ENCODE measurements around the gene BEND5.

DNA sequence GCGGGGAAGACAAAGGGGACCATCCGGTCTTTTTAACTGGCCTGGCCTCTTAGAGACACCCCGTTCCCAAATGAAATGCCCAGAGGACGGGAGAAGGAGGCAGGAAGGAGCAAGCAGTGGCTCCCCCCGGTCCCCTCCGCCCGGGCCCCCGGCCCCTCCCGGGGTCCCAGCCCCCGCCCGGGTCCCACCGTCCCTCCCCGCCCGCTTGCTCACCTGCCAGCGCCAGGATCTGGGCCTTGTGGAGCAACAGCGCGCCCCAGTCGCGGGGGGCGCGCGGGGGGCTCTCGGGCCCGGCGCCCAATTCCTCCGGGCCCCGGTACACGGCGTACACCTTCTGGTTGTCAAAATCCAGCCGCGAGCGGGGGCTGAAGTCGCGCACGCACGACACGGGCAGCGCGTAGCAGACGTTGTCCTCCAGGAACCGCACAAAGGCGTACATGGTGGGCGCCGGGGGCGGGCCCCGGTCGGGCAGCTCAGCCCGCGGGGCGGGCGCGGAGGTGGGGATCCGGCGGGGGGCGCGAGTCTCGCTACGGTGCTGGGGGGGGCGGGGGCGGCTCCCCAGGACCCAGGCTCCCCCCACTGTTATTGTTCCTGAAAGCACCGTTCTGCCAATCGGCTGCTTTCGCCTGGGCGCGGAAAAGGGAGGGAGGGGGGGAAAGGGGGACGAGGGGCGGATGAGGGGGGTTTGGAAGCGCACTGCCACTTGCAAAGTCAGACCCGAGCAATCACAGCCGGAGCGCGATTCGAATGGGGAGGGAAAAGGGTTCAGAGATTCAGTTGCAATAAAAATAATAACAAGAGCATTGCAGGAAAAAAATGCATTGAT, at the start of gene BEND5:
- TF ChIP-seq, protein P1, sequence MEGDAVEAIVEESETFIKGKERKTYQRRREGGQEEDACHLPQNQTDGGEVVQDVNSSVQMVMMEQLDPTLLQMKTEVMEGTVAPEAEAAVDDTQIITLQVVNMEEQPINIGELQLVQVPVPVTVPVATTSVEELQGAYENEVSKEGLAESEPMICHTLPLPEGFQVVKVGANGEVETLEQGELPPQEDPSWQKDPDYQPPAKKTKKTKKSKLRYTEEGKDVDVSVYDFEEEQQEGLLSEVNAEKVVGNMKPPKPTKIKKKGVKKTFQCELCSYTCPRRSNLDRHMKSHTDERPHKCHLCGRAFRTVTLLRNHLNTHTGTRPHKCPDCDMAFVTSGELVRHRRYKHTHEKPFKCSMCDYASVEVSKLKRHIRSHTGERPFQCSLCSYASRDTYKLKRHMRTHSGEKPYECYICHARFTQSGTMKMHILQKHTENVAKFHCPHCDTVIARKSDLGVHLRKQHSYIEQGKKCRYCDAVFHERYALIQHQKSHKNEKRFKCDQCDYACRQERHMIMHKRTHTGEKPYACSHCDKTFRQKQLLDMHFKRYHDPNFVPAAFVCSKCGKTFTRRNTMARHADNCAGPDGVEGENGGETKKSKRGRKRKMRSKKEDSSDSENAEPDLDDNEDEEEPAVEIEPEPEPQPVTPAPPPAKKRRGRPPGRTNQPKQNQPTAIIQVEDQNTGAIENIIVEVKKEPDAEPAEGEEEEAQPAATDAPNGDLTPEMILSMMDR (IDR thresholded peaks at IDR 0.05), result no peak
- TF ChIP-seq EP300 (IDR thresholded peaks at IDR 0.05), result no peak

All from ovary (tissue), 3 donors.